ENCODE measurements around the gene ZDHHC21. TPM values are rescaled to one million over a fixed set of nuclear protein-coding genes. Genes with fewer than 3 reads are reported as not detected.

The ZDHHC21 gene
- total and polyA plus RNA-seq, 2 of the 8 experiments (the other 6 are each of a cell fraction or from before 2014, with no cell fraction given) = 1.9 to 6.0 TPM

DNA sequence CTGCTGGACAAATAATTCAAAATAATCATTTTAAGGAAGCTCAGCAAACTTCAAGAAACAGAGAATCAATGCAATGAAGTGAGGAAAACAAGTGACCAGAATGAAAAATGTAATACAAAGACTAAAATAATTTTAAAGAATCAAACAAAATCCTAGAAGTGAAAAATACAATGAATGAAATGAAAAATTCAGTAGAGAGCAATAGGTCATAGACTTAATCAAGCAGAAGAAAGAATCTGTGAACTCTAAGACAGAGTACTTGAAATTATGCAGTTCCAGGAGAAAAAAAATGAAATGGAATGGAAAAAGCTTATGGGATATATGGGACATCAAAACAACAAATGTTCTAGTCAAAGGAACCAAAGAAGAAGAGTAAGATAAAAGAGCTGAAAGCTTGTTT, 11.8 kb upstream of the ZDHHC21 start:
- no peaks in the 10 kb centered on the region for H3K79me2 ChIP-seq (ENCODE audit: control insufficient read depth in 1 of 2, insufficient read depth in 2 of 2, low read length in 2 of 2)
- H3K56ac ChIP-seq (replicated peaks; ENCODE audit: insufficient read length, low read depth, low read length) = no peak overlapping the region
- no peak overlapping the region for H4K5ac ChIP-seq (ENCODE audit: insufficient read length, low read depth, low read length)
- H2BK12ac ChIP-seq (ENCODE audit: low read depth, low read length) = no peak overlapping the region
- CTCF ChIA-PET (ENCODE audit: partially characterized antibody) = interaction anchor here (0.9 to 1.0 kb wide), 2 partner anchors 44 to 46 kb away, joined by 3 read pairs; no protein-coding TSS in a partner anchor
- no peaks in the 10 kb centered on the region for H4K20me1 ChIP-seq (replicated peaks in 1 of 2; ENCODE audit: control insufficient read depth in 1 of 2, insufficient read depth in 2 of 2, low read length in 2 of 2)
- no peaks in the 10 kb centered on the region for H3K23me2 ChIP-seq (ENCODE audit: low read depth, low read length)
- no peak overlapping the region for H3K9ac ChIP-seq (replicated peaks in 1 of 4; ENCODE audit: extremely low read depth in 1 of 4, low read depth in 3 of 4, low read length in 3 of 4)
- no peak overlapping the region for H3K4me3 ChIP-seq (ENCODE audit: extremely low read depth in 1 of 4, insufficient read depth in 2 of 4, low read depth in 3 of 4, low read length in 4 of 4)
- H2BK20ac ChIP-seq (ENCODE audit: low read length) = no peak overlapping the region
- no peak overlapping the region for H4K91ac ChIP-seq (replicated peaks; ENCODE audit: insufficient read length, low read length)
- no peak overlapping the region for H2AK5ac ChIP-seq (ENCODE audit: low read depth, low read length)
- H2BK5ac ChIP-seq (ENCODE audit: low read depth, low read length) = no peak overlapping the region
- H3K14ac ChIP-seq (ENCODE audit: insufficient read length) = no peak overlapping the region
- no peaks in the 10 kb centered on the region for H3K36me3 ChIP-seq (ENCODE audit: control insufficient read depth in 2 of 4, insufficient read depth in 4 of 4, low read length in 3 of 4)
- H3K23ac ChIP-seq (ENCODE audit: insufficient read length) = no peak overlapping the region
- no peak overlapping the region for H3K27ac ChIP-seq (ENCODE audit: low read depth, low read length)
- no peak overlapping the region for H3K18ac ChIP-seq (ENCODE audit: extremely low read depth, low read length)
- no peak overlapping the region for H2AFZ ChIP-seq (ENCODE audit: low read length)
- POLR2A ChIA-PET (ENCODE audit: partially characterized antibody) = interaction anchor here (1.1 kb wide), 1 partner anchor 11 kb away, joined by 3 read pairs; the partner anchor contains the start of gene ZDHHC21
- H3K4me1 ChIP-seq (replicated peaks in 1 of 4; ENCODE audit: control insufficient read depth in 3 of 4, insufficient read depth in 4 of 4, low read length in 3 of 4) = peaks cover 0 to 3% (median 0%) of the 10 kb centered on the region in 4 experiments; a peak in 1 of 7 replicates
- H3K4ac ChIP-seq (replicated peaks; ENCODE audit: insufficient read length, low read depth, low read length) = no peak overlapping the region
- H2BK120ac ChIP-seq (replicated peaks; ENCODE audit: low read depth, low read length) = no peak overlapping the region
- H3K9me3 ChIP-seq (ENCODE audit: insufficient read depth in 2 of 2, low read depth in 1 of 2, low read length in 1 of 2) = no peaks in the 10 kb centered on the region; a peak in 1 of 4 replicates
- H4K8ac ChIP-seq (ENCODE audit: extremely low read depth, insufficient read depth, low read length) = no peak overlapping the region
- no peaks in the 10 kb centered on the region for H3K79me1 ChIP-seq (ENCODE audit: low read depth, low read length)
- no peak for DNase-seq (ENCODE audit: low read depth in 1 of 2, low spot score in 2 of 2)
- no peaks in the 10 kb centered on the region for H3K27me3 ChIP-seq (replicated peaks in 1 of 4; ENCODE audit: control insufficient read depth in 3 of 4, extremely low read depth in 1 of 4, insufficient read depth in 3 of 4, low read length in 3 of 4)
- no peak for FAIRE-seq
- H2BK15ac ChIP-seq (ENCODE audit: low read length) = no peak overlapping the region
- no peak overlapping the region for H3K4me2 ChIP-seq (ENCODE audit: insufficient read depth in 1 of 2, low read depth in 2 of 2, low read length in 2 of 2)
- TF ChIP-seq CTBP2 (IDR thresholded peaks at IDR 0.05; ENCODE audit: borderline replicate concordance, insufficient read depth, insufficient read length, low read length) (no peak), PHF8 (conservative IDR thresholded peaks at IDR 0.05; ENCODE audit: low read depth, low read length) (no peak), RBBP5 (IDR thresholded peaks at IDR 0.05; ENCODE audit: borderline replicate concordance, low read depth, low read length) (no peak), FOSL1 (IDR thresholded peaks at IDR 0.05; ENCODE audit: insufficient read depth, low read depth, low read length) (no peak), POLR2A (IDR thresholded peaks at IDR 0.05; ENCODE audit: control extremely low read depth in 1 of 2, low read depth in 2 of 2, low read length in 2 of 2) (no peak), TEAD4 (IDR thresholded peaks at IDR 0.05; ENCODE audit: low read depth, low read length) (no peak), BRCA1 (IDR thresholded peaks at IDR 0.05; ENCODE audit: low read depth, low read length) (no peak), RAD21 (IDR thresholded peaks at IDR 0.05 in 1 of 2, conservative IDR thresholded peaks at IDR 0.05 in 1 of 2; ENCODE audit: low read depth in 2 of 2, low read length in 2 of 2) (no peak), JUN (IDR thresholded peaks at IDR 0.05; ENCODE audit: low read depth, low read length) (no peak), SIRT6 (IDR thresholded peaks at IDR 0.05; ENCODE audit: low read length) (no peak), TCF12 (IDR thresholded peaks at IDR 0.05; ENCODE audit: low read depth, low read length) (no peak), EZH2 (IDR thresholded peaks at IDR 0.05; ENCODE audit: low read depth, low read length, severe bottlenecking) (no peak)
- TF ChIP-seq, protein P1, sequence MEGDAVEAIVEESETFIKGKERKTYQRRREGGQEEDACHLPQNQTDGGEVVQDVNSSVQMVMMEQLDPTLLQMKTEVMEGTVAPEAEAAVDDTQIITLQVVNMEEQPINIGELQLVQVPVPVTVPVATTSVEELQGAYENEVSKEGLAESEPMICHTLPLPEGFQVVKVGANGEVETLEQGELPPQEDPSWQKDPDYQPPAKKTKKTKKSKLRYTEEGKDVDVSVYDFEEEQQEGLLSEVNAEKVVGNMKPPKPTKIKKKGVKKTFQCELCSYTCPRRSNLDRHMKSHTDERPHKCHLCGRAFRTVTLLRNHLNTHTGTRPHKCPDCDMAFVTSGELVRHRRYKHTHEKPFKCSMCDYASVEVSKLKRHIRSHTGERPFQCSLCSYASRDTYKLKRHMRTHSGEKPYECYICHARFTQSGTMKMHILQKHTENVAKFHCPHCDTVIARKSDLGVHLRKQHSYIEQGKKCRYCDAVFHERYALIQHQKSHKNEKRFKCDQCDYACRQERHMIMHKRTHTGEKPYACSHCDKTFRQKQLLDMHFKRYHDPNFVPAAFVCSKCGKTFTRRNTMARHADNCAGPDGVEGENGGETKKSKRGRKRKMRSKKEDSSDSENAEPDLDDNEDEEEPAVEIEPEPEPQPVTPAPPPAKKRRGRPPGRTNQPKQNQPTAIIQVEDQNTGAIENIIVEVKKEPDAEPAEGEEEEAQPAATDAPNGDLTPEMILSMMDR (IDR thresholded peaks at IDR 0.05; ENCODE audit: control extremely low read depth in 1 of 3, insufficient read depth in 1 of 3, low read depth in 1 of 3, low read length in 3 of 3) = no peak
